ENCODE data around the gene NAA50. TPM values are rescaled to one million over a fixed set of nuclear protein-coding genes. Genes with fewer than 3 reads are reported as not detected.

NAA50 gene
- total RNA-seq, 1 experiment from 2014 or later: 208 TPM

Other genes with a start within 250 kb of the NAA50 start
- gene SPICE1, start 231.1 kb downstream of the NAA50 start, total RNA-seq (2021; ENCODE audit: unreplicated experiment): 14.8 TPM
- gene SIDT1, start 213.7 kb downstream of the NAA50 start, total RNA-seq (2021; ENCODE audit: unreplicated experiment): not detected
- gene USF3, start 49.6 kb downstream of the NAA50 start, total RNA-seq (2021; ENCODE audit: unreplicated experiment): 18.2 TPM
- gene ATP6V1A, start 786 bp upstream of the NAA50 start, total RNA-seq (2021; ENCODE audit: unreplicated experiment): 89.6 TPM
- 3.9 TPM for gene GRAMD1C, start 92.5 kb upstream of the NAA50 start, total RNA-seq (2021; ENCODE audit: unreplicated experiment)
- gene ZDHHC23, start 201.8 kb upstream of the NAA50 start, total RNA-seq (2021; ENCODE audit: unreplicated experiment): 23.6 TPM

All from Panc1 (cell line).